Kidney (tissue), 14 donors: ENCODE measurements around the gene RNF213. TPM values are rescaled to one million over a fixed set of nuclear protein-coding genes. Genes with fewer than 3 reads are reported as not detected.

Experiments used
- DNase-seq, 5 donors: peaks; one replicate each; pipeline ENCODE4 v3.0.0-alpha.2; 2013 to 2020
- FAIRE-seq: peaks from 2 replicates; lab custom pipeline; 2012; peaks lifted over from hg19 to GRCh38; lab: Jason Lieb, UNC
- H3K27ac ChIP-seq, 2 donors: one replicate each; pipeline ENCODE4 v1.7.0; 2013; ENCODE audit warnings: low read depth in 2 of 2, low read length in 2 of 2, inconsistent platforms in 1 of 2
- H3K27me3 ChIP-seq: one replicate; pipeline ENCODE4 v1.7.1; 2013; ENCODE audit warnings: low read length, inconsistent platforms; ENCODE audit not compliant: control insufficient read depth, insufficient read depth
- H3K36me3 ChIP-seq, 3 donors: one replicate each; pipeline versions ENCODE4 v1.7.0 to v1.7.1; 2013; ENCODE audit warnings: low read length in 3 of 3, control low read depth in 1 of 3, inconsistent platforms in 1 of 3; ENCODE audit not compliant: insufficient read depth in 3 of 3, control insufficient read depth in 2 of 3
- H3K4me1 ChIP-seq, 3 donors: one replicate each; pipeline versions ENCODE4 v1.7.0 to v1.7.1; 2013; ENCODE audit warnings: low read length in 3 of 3, inconsistent platforms in 1 of 3, low read depth in 1 of 3; ENCODE audit not compliant: control insufficient read depth in 2 of 3, insufficient read depth in 2 of 3
- H3K4me3 ChIP-seq, 3 donors: one replicate each; pipeline versions ENCODE4 v1.7.0 to v1.8.1; 2013; ENCODE audit warnings: low read length in 3 of 3, control low read depth in 1 of 3, inconsistent platforms in 1 of 3
- H3K9ac ChIP-seq, 3 donors: one replicate each; pipeline versions ENCODE4 v1.7.0 to v1.7.1; 2013; ENCODE audit warnings: low read length in 3 of 3, control low read depth in 1 of 3, inconsistent platforms in 1 of 3
- H3K9me3 ChIP-seq, 3 donors: one replicate each; pipeline versions ENCODE4 v1.7.0 to v1.7.1; 2013; ENCODE audit warnings: low read length in 3 of 3, control low read depth in 1 of 3, inconsistent platforms in 1 of 3; ENCODE audit not compliant: control insufficient read depth in 2 of 3, insufficient read depth in 1 of 3
- intact Hi-C: fragments of 100-400 bp; cut with DNase I; formaldehyde crosslinking; loops from one replicate; pipeline ENCODE4 v1.11.1; 2022
- polyA plus RNA-seq: library from polyadenylated mRNA; stranded (reverse); fragments of 350-450 nt; fragmentation: Illumina TruSeq; extraction: RNeasy Lipid Tissue Mini Kit (QIAGEN cat#74804); gene quantifications from one replicate; pipeline ENCODE4 v1.2.3, GENCODE V29; 2014; ENCODE audit warnings: low read depth, low replicate concordance; ENCODE audit not compliant: insufficient read depth
- total RNA-seq: library from RNA; stranded (reverse); fragmentation: NEBNext Ultra II Directional; extraction: Animal tissue kit (Norgen Biotek cat#: 25700); gene quantifications from one replicate; pipeline ENCODE4 v1.2.1, GENCODE V29; 2021
- TF ChIP-seq, protein P1 (sequence below): IDR thresholded peaks from 3 replicates; pipeline ENCODE4 v1.5.1; 2012; ENCODE audit warnings: mild to moderate bottlenecking, moderate library complexity, borderline replicate concordance; ENCODE audit not compliant: insufficient read depth; ENCODE audit errors: extremely low read depth
- donor health status: control.
- donor health status: control.
- donor health status: control.
- donor health status: control.
- donor health status: control.
- donor health status: DM: yes; HTN: yes; CAD: no.
- donor health status: Normal renal cell carcinoma (clear cell type).

The RNF213 gene
- total and polyA plus RNA-seq, 2 donors from 2014 or later, result 43.4 to 276 TPM

- Histone ChIP-seq H3K27me3 (no peaks in the 10 kb centered on the region), H3K4me1 (peaks cover 0 to 2% (median 0%) of the 10 kb centered on the region in 3 donors), H3K9ac (no peak overlapping the region), H3K4me3 (no peak overlapping the region), H3K9me3 (no peaks in the 10 kb centered on the region), H3K36me3 (peaks cover 0 to 16% (median 15%) of the 10 kb centered on the region in 3 donors), H3K27ac (no peak overlapping the region)
- TF ChIP-seq, protein P1, sequence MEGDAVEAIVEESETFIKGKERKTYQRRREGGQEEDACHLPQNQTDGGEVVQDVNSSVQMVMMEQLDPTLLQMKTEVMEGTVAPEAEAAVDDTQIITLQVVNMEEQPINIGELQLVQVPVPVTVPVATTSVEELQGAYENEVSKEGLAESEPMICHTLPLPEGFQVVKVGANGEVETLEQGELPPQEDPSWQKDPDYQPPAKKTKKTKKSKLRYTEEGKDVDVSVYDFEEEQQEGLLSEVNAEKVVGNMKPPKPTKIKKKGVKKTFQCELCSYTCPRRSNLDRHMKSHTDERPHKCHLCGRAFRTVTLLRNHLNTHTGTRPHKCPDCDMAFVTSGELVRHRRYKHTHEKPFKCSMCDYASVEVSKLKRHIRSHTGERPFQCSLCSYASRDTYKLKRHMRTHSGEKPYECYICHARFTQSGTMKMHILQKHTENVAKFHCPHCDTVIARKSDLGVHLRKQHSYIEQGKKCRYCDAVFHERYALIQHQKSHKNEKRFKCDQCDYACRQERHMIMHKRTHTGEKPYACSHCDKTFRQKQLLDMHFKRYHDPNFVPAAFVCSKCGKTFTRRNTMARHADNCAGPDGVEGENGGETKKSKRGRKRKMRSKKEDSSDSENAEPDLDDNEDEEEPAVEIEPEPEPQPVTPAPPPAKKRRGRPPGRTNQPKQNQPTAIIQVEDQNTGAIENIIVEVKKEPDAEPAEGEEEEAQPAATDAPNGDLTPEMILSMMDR, result no peak
- intact Hi-C loops, result no loop called here
- DNase-seq, result peak in 1 of 5 donors; percentile 70
- no peak for FAIRE-seq
These were observed 45.8 kb upstream of the RNF213 start for GRCh38 chr17:80214878-80215210.

DNA sequence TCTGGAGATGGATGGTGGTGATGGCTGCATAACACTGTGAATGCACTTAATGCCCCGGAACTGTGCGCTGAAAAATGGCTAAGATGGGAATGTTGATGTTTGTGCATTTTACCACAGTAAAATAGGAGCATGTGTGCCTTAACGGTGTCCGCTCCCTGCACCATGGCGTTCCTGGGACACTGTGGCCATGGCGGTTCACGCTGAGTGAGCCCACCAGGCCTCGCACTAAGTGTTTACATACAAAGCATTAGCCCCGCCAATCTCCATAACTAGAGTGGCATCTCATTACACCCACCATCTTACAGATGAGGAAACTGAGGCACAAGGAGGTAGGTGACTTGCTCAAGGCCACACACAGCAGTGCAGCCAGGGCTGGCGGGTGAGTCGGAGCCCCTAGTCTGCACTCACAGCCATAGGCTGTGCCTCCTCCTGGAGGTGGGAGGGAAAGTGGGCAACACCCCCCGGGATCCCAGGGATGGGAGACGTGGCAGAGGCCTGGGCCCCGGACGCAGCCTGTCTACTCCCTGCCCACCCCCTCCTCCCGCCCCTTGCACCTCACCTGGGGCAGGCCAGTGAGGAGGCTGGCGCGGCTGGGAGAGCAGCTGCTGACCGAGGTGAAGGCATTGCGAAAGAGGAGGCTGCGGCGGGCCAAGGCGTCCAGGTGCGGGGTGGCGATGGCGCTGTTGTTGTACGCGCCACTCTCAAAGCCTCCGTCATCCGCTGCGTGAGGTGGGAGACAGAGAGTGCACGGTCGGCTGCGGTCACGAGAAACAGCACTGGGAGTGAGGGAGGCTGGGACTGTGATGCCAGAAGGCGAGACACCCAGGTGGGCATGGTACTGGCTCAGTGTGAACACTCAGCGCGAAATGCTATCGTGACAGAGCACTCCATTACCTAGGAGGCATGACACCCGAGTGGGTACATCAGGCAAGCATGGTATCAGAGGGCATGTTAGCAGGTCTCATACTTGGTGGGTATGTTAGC lies 43.9 kb upstream of the RNF213 start:
- Histone ChIP-seq H3K4me3 (no peak overlapping the region), H3K36me3 (peaks cover 0 to 12% (median 7%) of the 10 kb centered on the region in 3 donors), H3K9ac (no peak overlapping the region), H3K9me3 (no peaks in the 10 kb centered on the region), H3K27ac (no peak overlapping the region), H3K27me3 (no peaks in the 10 kb centered on the region), H3K4me1 (peaks cover 0 to 7% (median 2%) of the 10 kb centered on the region in 3 donors)
- TF ChIP-seq, protein P1, result no peak
- intact Hi-C loops, result no loop called here
- peak in 1 of 5 donors; percentile 61 for DNase-seq
- FAIRE-seq, result no peak

DNA sequence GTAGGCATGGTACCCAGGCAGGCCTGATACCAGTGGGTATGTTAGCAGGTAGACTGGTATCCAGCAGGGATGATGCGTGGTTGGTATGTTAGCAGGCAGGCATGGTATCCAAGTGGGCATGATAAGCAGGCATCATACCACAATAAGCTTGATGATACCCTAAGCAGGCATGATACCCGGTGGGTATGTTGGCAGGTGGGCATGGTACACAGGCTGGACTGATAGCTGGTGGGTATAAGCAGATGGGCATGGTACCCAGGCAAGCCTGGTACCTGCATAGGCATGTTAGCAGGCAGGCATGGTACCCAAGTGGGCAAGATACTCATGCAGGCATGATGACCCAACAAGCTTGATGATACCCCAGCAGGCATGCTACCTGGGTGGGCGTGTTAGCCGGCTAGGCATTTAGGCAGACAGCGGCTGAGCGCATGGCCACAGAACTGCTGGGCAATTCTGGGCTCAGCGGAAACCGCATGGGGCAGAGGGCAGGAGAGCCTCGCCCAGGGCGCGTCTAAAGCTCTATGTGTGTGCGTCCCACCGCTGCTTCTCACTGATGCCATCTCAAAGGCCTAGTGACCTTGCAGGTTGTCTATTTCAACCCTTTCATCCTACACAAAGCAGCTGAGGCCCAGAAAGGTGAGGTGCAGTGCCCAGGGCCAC lies 42.8 kb upstream of the RNF213 start:
- TF ChIP-seq, protein P1, result no peak
- Histone ChIP-seq H3K9ac (no peak overlapping the region), H3K27me3 (no peaks in the 10 kb centered on the region), H3K4me1 (peaks cover 0 to 9% (median 3%) of the 10 kb centered on the region in 3 donors), H3K27ac (no peak overlapping the region), H3K9me3 (no peaks in the 10 kb centered on the region), H3K36me3 (peaks cover 0 to 7% (median 6%) of the 10 kb centered on the region in 3 donors), H3K4me3 (no peak overlapping the region)
- DNase-seq (peak in 1 of 5 donors; percentile 66), FAIRE-seq (no peak)
- intact Hi-C loops, result no loop called here
